ENCODE measurements around the gene ZNF74. TPM values are rescaled to one million over a fixed set of nuclear protein-coding genes. Genes with fewer than 3 reads are reported as not detected.

The ZNF74 gene
- total and polyA plus RNA-seq, 10 of the 15 experiments (the other 5 are each of a cell fraction or from before 2014, with no cell fraction given): 0.37 to 9.3 (median 5.1) TPM

- Histone ChIP-seq H3K27ac (ENCODE audit: control insufficient read depth, insufficient read depth) (no peak overlapping the region), H3K9me3 (replicated peaks; ENCODE audit: control insufficient read depth, insufficient read depth, low read length) (no peaks in the 10 kb centered on the region; the same call in 2 of the 3 replicates), H3K4me1 (ENCODE audit: control insufficient read depth, insufficient read depth, low read length) (no peaks in the 10 kb centered on the region), H3K36me3 (ENCODE audit: control insufficient read depth in 2 of 2, insufficient read depth in 2 of 2, low read length in 1 of 2) (no peaks in the 10 kb centered on the region), H3K27me3 (replicated peaks in 1 of 2; ENCODE audit: control insufficient read depth in 2 of 2, insufficient read depth in 2 of 2, low read length in 1 of 2) (no peaks in the 10 kb centered on the region; a peak in 2 of 4 replicates), H2AFZ (ENCODE audit: control insufficient read depth, low read depth, low read length) (no peak overlapping the region), H3K79me2 (ENCODE audit: control insufficient read depth, insufficient read depth, low read length) (no peaks in the 10 kb centered on the region), H3K4me3 (no peak overlapping the region), H3K9ac (ENCODE audit: control insufficient read depth, insufficient read depth, low read length) (no peak overlapping the region), H3K4me2 (ENCODE audit: control insufficient read depth, insufficient read depth) (no peak overlapping the region), H4K20me1 (ENCODE audit: control insufficient read depth, insufficient read depth) (no peaks in the 10 kb centered on the region)
- WGBS (ENCODE audit: insufficient coverage, insufficient replicate concordance, low lambda C conversion rate, missing lambda C conversion rate): 73% methylated on average over 11 of the region's 11 CpGs
- FAIRE-seq: no peak
- ATAC-seq: no peak
- RAD21 ChIA-PET (ENCODE audit: unreplicated experiment): no interaction called here
- POLR2A ChIA-PET: no interaction called here
- BruUV-seq (replicated peaks): no TSS peak
- SMC1A ChIA-PET (ENCODE audit: uncharacterized antibody, unreplicated experiment): no interaction called here
- intact Hi-C loops (cut with micrococcal nuclease; ENCODE audit: unreplicated experiment): no loop called here
- CTCF ChIA-PET: interaction anchor here (2.9 to 3.3 kb wide), 2 partner anchors 36 to 43 kb away, joined by 13 to 58 read pairs; no protein-coding TSS in a partner anchor
- in situ Hi-C loops (cut with MboI): loop anchor here (5.0 kb wide), 2 partner anchors 37 to 72 kb away; no protein-coding TSS in a partner anchor
- no peak for DNase-seq (ENCODE audit: low read depth, low spot score)
- TF ChIP-seq RELB (IDR thresholded peaks at IDR 0.05; ENCODE audit: low read depth): no peak
- no peak for TF ChIP-seq JUNB (IDR thresholded peaks at IDR 0.05)
- TF ChIP-seq HCFC1 (IDR thresholded peaks at IDR 0.05; ENCODE audit: low read length): no peak
- no peak for TF ChIP-seq NFYA (IDR thresholded peaks at IDR 0.05; ENCODE audit: borderline replicate concordance, low read depth, low read length)
- TF ChIP-seq MXI1 (IDR thresholded peaks at IDR 0.05; ENCODE audit: low read depth, low read length): no peak
- no peak for TF ChIP-seq TBL1XR1 (IDR thresholded peaks at IDR 0.05; ENCODE audit: low read depth, low read length)
- TF ChIP-seq NFIC (IDR thresholded peaks at IDR 0.05; ENCODE audit: low read depth, low read length): no peak
- TF ChIP-seq HDAC6 (IDR thresholded peaks at IDR 0.05; ENCODE audit: unreplicated experiment): no peak
- TF ChIP-seq, protein P1, sequence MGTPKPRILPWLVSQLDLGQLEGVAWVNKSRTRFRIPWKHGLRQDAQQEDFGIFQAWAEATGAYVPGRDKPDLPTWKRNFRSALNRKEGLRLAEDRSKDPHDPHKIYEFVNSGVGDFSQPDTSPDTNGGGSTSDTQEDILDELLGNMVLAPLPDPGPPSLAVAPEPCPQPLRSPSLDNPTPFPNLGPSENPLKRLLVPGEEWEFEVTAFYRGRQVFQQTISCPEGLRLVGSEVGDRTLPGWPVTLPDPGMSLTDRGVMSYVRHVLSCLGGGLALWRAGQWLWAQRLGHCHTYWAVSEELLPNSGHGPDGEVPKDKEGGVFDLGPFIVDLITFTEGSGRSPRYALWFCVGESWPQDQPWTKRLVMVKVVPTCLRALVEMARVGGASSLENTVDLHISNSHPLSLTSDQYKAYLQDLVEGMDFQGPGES (IDR thresholded peaks at IDR 0.05): no peak
- no peak for TF ChIP-seq NBN (IDR thresholded peaks at IDR 0.05)
These were observed 26.3 kb downstream of the ZNF74 start for GRCh38 chr22:20420157-20420842.
